HG03558 (cell line): ENCODE measurements around the gene SMAP2.

Experiments used
- ATAC-seq: cut with Tn5 transposase; IDR thresholded peaks from one replicate; pipeline ENCODE4 v1.9.1; 2021; ENCODE audit warnings: moderate number of reproducible peaks; ENCODE audit not compliant: unreplicated experiment; ENCODE audit errors: extremely low read depth

SMAP2 gene

DNA sequence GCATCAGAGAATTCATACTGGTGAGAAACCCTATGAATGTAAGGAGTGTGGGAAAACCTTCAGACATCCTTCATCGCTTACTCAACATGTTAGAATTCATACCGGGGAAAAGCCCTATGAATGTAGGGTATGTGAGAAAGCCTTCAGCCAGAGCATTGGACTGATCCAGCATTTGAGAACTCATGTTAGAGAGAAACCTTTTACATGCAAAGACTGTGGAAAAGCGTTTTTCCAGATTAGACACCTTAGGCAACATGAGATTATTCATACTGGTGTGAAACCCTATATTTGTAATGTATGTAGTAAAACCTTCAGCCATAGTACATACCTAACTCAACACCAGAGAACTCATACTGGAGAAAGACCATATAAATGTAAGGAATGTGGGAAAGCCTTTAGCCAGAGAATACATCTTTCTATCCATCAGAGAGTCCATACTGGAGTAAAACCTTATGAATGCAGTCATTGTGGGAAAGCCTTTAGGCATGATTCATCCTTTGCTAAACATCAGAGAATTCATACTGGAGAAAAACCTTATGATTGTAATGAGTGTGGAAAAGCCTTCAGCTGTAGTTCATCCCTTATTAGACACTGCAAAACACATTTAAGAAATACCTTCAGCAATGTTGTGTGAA is 89.5 kb downstream of the SMAP2 start:
- no peak for ATAC-seq

DNA sequence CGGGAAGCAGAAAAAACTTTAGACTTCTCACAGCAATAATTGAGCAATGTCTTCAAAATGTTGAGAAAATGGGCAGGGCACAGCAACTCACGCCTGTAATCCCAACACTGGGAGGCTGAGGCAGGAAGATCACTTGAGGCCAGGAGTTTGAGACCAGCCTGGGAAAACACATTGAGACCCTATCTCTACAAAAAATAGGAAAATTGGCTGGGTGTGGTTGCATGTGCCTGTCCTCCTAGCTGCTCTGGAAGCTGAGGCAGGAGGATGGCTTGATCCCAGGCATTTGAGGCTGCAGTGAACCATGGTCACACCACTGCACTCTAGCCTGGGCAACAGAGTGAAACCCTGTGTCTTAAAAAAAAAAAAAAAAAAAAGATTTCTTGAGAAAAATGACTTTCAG is 95.8 kb downstream of the SMAP2 start:
- no peak for ATAC-seq
